GM18861 (cell line): ENCODE measurements around the gene HOXC9.

Experiments
- ATAC-seq: cut with Tn5 transposase; IDR thresholded peaks from one replicate; pipeline ENCODE4 v1.9.1; 2021; ENCODE audit not compliant: unreplicated experiment

The HOXC9 gene

DNA sequence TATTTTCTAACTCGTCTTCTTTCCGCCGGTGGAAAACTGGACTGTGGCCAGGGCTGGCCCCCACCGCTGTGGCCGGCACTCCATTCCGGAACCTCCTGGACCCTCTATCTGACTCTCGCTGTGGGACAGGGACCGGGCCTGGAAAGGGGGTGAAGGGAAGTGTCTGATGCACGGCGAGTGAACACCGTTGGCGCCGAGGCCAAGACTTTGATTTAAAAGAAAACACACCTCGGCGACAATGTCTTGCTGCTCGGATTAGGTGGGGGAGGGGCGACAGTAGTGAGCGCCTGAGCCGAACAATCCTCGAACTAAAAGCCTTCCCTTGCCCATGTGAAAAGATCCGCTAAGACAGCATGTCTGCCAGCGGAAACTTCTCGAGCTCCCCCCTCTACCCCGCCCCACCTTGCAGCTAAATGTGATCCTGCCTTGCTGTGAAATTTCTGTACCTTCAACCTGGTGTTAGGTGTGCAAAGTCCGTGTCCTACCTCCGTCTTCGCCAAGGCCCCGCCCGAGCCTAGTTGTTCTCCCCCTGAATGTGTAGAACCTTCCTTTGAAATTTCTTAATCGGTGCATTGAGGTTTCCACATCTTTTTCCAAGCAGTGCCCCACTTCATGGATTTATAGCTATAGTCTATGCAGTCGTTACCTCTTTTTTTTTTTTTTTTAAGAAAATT is 24.3 kb upstream of the HOXC9 start:
- no peak for ATAC-seq

- no peak for ATAC-seq
Measured at GRCh38 chr12:53976172-53976822, 23.7 kb upstream of the HOXC9 start.

GRCh38 chr12:53976823-53977595 is 23.0 kb upstream of the HOXC9 start:
- no peak for ATAC-seq

DNA sequence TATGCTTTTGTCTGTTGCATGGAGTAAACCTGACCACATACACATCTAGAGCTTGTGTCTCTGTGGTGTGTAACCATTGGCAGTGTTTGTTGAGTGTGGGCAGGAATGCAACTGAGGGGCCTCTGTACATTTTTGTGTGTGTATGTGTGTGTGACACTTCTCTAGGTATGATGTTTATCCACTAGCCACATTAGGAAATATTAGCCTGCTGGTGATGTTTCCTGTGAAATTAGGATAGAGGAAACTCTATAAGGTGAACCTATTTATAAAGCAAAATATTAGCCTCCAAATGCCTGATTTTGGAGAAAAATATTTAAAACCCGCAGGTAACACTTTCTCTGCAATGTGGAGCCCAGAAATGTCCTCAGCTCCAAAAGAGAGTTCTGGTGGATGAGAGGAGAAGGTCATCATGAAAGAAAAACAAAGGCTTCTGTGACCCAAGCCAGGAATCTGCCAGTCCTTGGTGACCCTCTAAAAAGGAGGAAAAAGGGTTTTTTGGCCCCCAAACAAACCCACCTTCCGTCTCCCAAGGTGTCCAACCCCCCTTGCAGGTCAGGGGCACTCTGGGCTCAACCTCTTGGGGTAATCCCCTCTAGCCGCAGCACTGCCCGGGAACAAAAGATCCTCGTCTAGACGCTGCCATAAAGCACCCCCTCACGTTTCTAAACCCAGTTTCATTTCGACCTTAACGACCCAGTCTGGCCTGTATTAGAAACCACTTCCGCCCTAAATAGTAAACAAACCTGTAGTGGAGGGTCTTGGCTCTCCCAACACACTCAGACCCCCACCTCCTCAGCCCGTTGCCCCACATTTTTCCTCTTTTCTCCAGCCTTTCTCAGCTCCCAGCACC is 22.1 kb upstream of the HOXC9 start:
- ATAC-seq: no peak

- no peak for ATAC-seq
Measured at GRCh38 chr12:53978477-53979356, 21.2 kb upstream of the HOXC9 start.

- no peak for ATAC-seq
Measured at GRCh38 chr12:53980104-53980801, 19.7 kb upstream of the HOXC9 start.

DNA sequence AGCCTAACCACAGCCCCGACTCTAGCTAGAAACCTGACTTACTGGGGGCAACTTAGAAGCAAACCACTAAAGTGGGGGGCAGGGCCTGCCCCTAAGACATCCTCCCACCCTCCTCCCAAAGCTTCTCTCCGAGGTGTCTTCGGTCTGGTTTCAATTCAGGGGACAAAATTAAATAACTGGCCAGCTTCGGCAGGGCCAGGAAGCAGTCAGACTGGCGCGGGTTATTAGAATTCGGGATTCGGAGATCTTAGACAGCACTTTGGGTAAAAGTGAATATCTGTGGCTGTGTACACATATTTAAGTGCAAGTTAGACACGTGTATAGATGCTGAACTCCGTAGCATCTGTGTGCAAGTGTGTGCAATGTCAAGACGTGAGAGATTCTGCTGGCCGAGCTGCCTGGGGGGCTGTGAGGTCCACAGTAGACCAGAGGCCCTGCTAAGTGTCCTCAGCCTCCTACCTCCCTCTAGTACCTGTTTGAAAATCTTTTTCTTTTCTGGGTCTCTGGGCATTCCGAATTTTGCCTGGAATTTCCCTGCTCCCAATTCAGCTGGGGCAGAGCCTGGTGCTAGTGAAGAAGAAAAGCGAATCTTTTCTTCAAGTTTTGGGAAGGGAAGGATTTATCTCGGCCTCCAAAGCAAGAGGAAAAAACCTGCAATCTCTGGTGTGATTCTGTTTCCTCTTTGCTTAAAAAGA is 19.0 kb upstream of the HOXC9 start:
- no peak for ATAC-seq

DNA sequence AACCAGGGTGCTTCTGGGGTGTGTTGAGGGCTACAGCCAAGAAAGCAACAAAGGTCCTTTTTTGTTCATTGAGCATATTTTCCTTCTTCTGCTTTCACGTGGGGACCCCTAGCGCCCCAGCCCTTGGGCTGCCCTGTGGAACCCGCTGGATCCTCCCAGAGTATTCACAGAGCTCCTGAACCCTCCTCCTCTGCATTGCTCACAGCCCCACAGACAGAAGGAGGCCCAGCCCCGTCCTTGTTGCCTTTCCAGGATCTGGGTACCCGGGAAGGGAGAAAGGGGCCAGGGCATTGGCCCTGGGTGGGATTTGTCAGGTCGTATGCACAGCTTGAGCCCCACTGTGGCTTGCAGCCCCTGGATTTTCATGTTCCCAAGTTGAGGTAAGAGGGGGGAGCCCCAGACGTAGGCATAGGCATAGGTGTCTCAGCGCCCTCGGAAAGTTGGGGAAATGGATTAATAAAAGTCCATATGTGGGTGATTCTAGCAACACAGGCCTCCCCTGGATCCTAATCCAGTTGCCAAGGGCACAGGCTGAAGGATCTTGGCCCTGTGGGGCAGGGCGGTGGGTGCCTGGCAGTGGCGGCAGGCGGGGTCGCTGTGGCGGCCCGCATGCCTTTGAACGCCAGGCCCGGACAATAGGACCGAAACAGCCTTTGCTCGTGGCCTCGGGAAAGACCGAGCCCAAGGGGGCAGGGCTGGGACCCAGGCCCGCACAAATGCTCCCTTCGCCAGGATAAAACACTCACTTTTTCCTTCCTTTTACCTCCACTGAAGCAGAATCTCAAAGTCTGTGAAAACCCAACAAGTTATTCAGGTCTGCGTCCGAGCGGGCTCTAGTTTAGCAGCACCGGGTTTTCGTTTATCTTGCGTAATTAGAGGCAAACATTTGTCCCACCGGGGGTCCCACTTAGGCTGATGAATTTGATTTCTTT is 18.1 kb upstream of the HOXC9 start:
- no peak for ATAC-seq

GRCh38 chr12:53982648-53983567 is 17.1 kb upstream of the HOXC9 start:
- no peak for ATAC-seq

DNA sequence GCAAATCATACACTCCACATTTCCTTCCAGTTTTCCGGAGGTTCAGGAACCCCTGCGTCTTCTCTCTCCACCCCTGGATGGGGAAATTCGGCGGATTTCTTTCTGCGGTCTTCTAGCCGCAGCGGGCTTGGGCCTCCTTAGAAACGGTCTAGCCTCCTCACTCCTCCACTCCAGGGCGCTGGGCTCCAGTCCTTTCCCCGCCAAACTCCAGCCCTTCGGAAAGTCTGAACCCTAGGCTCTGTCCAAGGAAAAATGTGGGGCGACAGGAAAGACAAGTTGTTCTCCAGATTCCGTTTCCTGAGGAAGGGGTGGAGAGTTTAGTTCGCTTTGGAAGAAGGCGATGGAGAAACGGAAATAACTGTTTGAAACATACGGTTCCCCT is 16.4 kb upstream of the HOXC9 start:
- no peak for ATAC-seq

- ATAC-seq: no peak
Measured at GRCh38 chr12:53983950-53984572, 15.9 kb upstream of the HOXC9 start.

- ATAC-seq: no peak
Measured at GRCh38 chr12:53984901-53985691, 14.9 kb upstream of the HOXC9 start, which contains the start of gene HOXC10. HOXC10 (plus strand) TSS chr12:53985146; CDS start chr12:53985260, 114 bp downstream.

DNA sequence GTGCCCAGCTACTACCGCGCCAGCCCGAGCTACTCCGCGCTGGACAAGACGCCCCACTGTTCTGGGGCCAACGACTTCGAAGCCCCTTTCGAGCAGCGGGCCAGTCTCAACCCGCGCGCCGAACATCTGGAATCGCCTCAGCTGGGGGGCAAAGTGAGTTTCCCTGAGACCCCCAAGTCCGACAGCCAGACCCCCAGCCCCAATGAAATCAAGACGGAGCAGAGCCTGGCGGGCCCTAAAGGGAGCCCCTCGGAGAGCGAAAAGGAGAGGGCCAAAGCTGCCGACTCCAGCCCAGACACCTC is 14.3 kb upstream of the HOXC9 start:
- no peak for ATAC-seq

- ATAC-seq: no peak
Measured at GRCh38 chr12:53985994-53986685, 13.8 kb upstream of the HOXC9 start.
